ENCODE data around the gene ATP8B3.

Gene ATP8B3

GRCh38 chr19:1816530-1817298 is 4.6 kb upstream of the ATP8B3 start:
- in situ Hi-C loops (cut with MboI; ENCODE audit: low sequenced_read_pairs) = no loop called here

DNA sequence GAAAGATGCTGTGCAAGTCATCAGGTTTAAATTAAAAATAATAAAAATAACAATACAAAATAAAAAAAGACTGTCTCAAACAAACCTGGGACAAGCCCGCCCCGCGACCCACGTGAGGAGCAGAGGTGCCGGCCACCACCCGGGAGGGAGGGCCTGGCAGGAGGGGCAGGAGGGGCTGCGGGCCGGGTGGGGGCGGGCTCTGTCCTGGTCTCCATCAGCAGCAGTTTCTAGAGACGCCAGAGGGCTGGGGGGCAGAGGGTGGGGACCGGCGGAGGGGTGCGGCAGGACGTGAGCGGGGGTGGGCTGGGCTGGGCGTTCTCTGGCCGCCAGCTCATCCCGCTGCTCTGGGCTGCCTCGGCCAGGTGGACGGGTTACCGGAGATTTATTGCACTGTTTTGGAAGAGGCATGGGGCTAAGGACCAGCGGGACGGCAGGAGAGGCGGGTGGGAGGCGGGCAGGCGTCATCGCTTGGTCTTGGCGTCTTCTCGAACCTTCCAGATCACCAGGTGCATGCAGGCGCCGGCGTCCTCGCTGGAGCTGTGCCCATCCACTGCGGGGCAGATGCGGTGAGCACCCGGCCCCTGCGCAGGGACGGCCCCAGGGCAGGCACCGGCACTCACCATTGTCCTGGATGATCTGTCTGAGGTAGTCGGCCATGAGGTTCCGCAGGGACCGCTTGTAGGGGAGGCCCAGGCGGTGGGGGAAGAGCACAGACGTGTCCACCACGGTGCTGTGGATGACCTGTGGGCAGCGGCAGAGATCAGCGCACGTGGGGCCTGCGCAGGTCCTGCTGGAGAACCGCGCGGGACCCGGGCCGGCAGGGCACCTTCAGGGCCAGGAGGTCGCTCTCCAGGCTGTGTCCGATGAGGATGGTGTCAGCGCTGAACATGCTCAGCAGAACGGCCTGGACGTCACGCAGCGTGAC is 3.8 kb upstream of the ATP8B3 start:
- in situ Hi-C loops (cut with MboI; ENCODE audit: low sequenced_read_pairs) = no loop called here

DNA sequence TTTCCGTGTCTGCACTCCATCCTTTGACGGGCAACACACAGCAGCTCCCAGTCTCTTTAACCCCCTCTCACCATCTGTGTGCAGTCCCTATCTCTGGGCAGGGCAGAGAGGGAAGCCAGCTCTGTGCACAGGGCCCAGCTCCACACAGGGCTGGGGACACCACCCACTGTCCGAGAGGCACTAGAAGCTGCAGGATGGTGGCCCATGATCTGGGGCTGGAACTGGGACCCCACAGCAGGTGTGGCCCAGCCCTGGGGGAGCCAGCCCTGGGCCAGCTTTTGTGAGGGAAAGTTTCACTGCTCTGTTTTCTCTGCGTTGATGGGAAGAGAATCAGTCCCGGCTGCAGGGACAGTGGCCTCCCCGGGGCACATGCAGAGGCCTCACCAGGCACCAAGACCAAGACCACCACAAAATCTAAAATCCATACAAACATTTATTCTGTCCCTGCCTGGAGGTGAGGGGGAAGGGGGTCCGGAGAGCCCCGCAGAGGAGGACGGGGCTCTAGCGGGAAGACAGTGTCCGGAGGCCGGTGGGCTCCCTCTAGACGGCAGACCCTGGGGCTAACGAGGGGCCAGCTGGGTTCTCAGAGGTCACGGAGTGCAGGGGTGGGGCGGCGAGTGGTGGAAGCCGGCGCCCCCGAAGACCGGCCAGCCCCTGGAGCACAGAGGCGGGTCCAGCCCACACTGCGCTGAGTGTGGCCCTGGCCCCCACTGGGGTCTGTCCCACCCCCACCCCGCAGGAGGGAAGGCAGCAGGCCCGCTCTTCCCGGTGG is 2.9 kb upstream of the ATP8B3 start:
- in situ Hi-C loops (cut with MboI; ENCODE audit: low sequenced_read_pairs) = no loop called here

DNA sequence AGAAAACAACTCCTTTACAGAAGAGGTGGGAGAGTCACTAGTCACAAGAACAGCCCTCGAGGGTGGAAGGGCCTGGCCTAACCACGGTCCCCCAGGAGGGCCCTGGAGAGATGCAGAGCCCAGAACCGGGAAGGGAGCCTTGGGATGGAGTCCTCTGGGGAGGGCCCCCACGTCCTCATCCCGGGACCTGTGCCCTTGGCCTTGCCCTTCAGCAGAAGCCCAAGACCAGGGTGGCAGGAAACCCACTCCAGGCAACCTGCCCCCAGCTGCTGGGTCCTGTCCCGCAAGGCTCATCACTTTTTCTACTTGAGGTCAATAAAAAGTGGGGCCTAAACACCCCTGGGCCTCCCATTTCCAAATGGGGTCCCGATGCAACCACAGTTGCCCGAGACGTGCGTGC is 2.3 kb upstream of the ATP8B3 start:
- in situ Hi-C loops (cut with MboI; ENCODE audit: low sequenced_read_pairs) = no loop called here

DNA sequence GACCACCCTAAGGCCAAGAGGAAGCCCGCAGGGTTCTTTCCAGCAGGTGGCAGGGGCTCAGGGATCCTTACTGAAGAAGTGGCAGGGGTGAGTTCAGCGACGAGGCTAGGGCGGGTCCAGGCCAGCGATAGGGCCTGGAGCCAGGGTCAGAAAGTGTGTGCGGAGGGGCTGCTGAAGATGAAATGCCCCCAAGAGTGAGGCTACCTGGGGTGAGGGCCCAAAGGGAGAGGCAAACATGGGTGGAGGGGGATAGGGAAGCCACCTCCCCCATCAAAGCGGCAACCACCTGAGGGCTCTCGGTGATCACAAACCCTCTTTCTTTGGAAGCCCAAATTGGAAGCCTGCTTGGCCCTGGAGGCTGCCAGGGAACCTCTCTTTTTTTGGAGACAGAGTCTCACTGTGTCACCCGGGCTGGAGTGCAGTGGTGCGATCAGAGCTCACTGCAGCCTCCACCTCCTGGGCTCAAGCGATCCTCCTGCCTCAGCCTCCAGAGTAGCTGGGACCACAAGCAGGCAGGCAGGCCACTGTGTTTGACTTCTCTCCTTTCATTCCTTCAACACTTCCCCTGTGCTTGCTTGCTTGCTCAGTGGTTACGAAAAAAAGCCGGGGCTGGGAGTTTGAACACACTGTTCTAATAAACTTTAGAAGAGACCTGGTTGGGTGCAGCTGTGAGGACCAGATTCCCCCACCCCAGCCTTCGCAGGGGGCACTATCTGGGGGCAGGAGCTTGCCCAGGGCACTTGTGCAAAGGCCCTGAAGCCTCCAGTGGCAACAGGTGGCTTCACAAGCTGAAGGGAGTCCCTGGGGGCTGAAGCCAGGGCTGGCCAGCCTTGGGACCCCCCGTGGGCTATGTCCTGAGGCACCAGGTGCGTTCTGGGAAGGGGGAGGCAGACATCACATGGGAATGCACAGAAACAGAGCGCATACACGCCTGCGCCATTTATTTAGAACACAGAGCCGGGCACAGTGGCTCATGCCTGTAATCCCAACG is 1.4 kb upstream of the ATP8B3 start:
- in situ Hi-C loops (cut with MboI; ENCODE audit: low sequenced_read_pairs) = no loop called here

DNA sequence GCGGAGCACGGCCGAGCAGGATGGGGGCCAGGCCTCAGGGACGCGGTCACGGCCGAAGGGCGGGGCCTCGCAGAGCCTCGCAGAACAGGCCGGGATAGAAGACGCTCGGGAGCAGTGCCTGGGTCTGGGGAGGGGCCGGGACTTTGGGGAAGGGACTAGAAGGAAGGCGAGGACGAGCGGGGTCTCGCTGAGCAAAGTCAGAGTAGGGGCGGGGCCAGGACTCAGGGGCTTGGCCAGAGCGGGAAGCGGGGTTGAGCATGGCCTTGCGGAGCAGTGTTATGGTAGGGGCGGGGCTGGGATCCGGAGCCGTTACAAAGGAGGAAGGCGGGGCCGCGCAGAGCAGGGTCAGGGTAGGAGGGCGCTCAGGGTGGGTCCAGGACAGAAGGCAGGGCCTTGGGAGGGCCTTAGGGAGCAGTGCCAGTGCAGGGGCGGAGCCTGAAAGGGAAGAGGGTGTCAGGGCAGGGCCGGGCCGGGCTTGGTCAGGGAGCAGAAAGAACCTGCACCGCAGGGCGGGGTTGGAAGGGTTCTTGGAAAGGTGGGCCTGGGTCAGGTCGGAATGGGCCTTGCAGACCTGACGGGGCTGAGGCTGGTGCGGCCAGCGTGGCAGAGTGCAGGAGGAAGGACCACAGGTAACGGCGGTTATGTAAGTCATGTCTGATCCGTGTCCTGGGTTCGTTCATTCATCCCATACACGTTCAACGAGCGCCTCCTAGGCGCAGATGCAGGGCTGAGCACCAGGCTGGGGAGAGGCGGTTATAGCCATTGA is 533 bp upstream of the ATP8B3 start:
- in situ Hi-C loops (cut with MboI; ENCODE audit: low sequenced_read_pairs) = no loop called here

GRCh38 chr19:1811472-1811894 is 593 bp downstream of the ATP8B3 start:
- in situ Hi-C loops (cut with MboI; ENCODE audit: low sequenced_read_pairs) = no loop called here

DNA sequence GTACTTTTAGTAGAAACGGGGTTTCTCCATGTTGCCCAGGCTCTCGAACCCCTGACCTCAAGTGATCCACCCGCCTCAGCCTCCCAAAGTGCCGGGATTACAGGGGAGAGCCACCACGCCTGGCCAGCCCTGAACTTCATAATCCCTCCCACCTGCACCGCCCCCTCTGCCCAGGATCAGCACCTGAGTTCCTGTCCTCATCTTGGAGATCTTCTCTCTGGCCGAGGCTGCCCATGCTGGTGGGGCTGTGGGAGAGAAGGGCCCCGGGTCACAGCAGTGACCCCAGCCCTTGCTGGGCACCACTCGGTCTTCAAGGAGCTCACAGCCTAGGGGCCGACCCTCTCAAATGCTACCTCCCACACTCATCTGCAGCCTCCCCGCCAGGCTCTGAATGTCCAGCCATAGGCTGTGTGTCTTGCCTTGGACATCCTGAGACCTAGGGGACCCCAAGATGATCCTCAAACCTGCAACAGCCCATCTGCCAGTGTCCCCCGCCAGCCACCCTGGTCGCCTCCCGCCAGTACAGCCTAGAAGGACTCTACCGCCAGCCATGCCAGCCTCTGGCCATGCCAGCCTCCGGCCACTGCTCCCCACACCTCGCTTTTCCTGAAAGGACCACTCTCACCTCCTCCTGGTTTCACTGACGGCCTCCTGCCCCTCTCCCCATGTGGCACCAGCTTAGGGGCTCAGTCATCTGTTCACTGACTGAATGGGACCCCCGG is 1.5 kb downstream of the ATP8B3 start:
- in situ Hi-C loops (cut with MboI; ENCODE audit: low sequenced_read_pairs) = no loop called here

DNA sequence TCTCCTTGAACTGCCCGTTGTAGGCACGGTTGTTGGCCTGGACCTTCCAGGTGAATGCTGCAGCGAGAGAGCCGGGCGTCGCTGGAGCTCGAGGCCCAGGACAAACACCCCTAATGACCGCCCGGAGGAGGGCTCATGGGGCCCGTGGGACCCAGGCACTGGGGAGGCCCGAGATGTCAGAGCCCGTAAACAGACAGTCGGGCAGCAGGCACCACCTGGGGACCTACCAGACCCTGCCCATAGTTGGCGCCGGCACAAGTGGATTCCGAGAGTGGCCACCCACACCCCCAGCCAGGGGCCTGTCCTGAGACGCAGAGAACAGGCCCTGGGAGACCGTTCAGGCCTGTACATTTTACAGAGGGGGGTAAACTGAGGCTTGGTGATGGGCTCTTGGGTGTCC is 2.4 kb downstream of the ATP8B3 start:
- in situ Hi-C loops (cut with MboI; ENCODE audit: low sequenced_read_pairs) = no loop called here

DNA sequence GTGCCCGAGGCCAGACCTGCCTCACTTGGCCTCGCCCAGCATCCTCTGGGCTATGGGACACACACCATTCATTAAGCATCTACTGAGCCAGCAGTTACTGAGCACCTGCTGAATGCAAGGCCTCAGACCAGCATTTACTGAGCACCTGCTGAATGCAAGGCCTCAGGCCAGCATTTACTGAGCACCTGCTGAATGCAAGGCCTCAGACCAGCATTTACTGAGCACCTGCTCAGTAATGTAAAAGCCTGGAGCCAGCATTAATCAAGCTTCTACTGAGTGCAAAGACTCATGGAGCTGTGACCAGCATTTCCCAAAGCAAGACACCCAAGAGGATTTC is 3.7 kb downstream of the ATP8B3 start:
- in situ Hi-C loops (cut with MboI; ENCODE audit: low sequenced_read_pairs) = no loop called here

GRCh38 chr19:1807695-1808394 is 4.2 kb downstream of the ATP8B3 start:
- in situ Hi-C loops (cut with MboI; ENCODE audit: low sequenced_read_pairs) = no loop called here

DNA sequence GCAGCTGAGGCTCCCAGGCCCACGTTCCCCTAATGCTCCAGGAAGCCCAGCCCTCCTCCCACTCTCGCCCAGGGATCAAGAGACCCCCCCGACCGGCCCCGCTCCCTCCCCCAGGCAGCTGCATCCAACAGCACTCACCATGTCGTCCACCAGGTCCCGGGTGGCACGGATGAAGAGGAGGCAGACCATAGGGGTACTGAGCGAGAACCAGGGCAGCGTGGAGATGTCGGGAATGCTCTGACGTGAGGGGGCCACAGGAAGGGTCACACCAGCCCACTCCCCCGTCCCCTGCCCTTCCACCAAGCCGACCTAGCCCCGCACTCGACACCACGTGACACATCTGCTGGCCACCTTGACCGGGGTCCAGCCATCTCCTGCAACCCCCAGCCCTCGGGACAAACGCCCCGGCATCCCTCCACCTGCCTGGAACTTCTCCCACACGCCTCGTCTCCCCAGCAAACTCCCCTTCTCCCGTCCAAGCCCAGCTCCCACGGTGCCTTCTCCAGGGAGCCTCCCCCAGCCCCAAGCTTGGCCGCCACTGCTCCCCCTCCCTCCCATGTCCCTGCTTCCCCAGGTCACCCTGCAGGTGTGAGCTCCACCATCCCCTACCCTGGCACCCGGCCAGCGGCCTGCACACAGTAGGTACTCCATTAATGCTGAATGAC is 4.9 kb downstream of the ATP8B3 start:
- in situ Hi-C loops (cut with MboI; ENCODE audit: low sequenced_read_pairs) = no loop called here

- in situ Hi-C loops (cut with MboI; ENCODE audit: low sequenced_read_pairs) = no loop called here
Measured at GRCh38 chr19:1806184-1807029, 5.7 kb downstream of the ATP8B3 start.

- in situ Hi-C loops (cut with MboI; ENCODE audit: low sequenced_read_pairs) = no loop called here
Measured at GRCh38 chr19:1805401-1806183, 6.5 kb downstream of the ATP8B3 start.

DNA sequence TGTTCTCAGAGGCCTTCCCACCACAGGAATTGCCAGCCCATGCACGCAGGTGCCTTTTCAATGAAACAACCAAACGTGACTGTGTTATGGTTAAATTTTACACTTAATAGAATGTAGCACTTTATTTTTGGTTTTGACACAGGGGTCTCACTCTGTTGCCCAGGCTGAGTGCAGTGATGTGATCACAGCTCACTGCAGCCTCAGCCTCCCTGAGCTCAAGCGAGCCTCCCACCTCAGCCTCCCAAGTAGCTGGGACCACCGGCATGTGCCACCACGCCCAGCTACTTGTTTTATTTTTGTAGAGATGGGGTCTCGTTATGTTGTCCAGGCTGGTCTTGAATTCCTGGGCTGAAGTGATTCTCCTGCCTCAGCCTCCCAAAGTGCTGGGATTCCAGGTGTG is 7.2 kb downstream of the ATP8B3 start:
- in situ Hi-C loops (cut with MboI; ENCODE audit: low sequenced_read_pairs) = no loop called here

All from HL-60/S4 treated with retinoic acid at 250 ng/mL for 4 days and 3 days (cell line).